Stimulated activated CD4-positive, alpha-beta T cell treated with anti-CD3 and anti-CD28 coated beads, Interleukin-1b, Interleukin-23, amount 100 ng/mL, for 48 hours (primary cell): ENCODE results near the gene ANKRD24.
A peak's percentile ranks its signal among the peaks of the same experiment; 100 is the strongest.
"Not testable (repeated sequence)": the region's sequence is repeated elsewhere in the genome, so short reads cannot be mapped to it uniquely, and the experiment has no call there.

Experiments used
- DNase-seq: peaks from one replicate; pipeline ENCODE4 v3.0.0-alpha.2; 2020

Gene ANKRD24

GRCh38 chr19:4182084-4182810, at the start of gene ANKRD24, which contains the start of gene SIRT6:
TSS of gene ANKRD24 (plus strand) at chr19:4182689. CDS start at chr19:4186426, 3,737 bp downstream.
TSS of gene SIRT6 (minus strand) at chr19:4182563. CDS start at chr19:4182539, 24 bp downstream.
- DNase-seq: peak; percentile 96

- no peak for DNase-seq
Measured at GRCh38 chr19:4134351-4134750, 48.1 kb upstream of the ANKRD24 start.

- not testable (repeated sequence) for DNase-seq
Measured at GRCh38 chr19:4135386-4135785, 47.1 kb upstream of the ANKRD24 start.

- DNase-seq: no peak
Measured at GRCh38 chr19:4136680-4137088, 45.8 kb upstream of the ANKRD24 start.

- DNase-seq: no peak
Measured at GRCh38 chr19:4138445-4138844, 44.0 kb upstream of the ANKRD24 start.

- DNase-seq: peak; percentile 88
Measured at GRCh38 chr19:4139614-4140236, 42.8 kb upstream of the ANKRD24 start.

- DNase-seq: peak; percentile 13
Measured at GRCh38 chr19:4140237-4140711, 42.2 kb upstream of the ANKRD24 start.

- DNase-seq: not testable (repeated sequence)
Measured at GRCh38 chr19:4142916-4143315, 39.6 kb upstream of the ANKRD24 start.

- no peak for DNase-seq
Measured at GRCh38 chr19:4144666-4145249, 37.7 kb upstream of the ANKRD24 start.

GRCh38 chr19:4149518-4150288, 32.8 kb upstream of the ANKRD24 start:
- no peak for DNase-seq

GRCh38 chr19:4151623-4152022, 30.9 kb upstream of the ANKRD24 start:
- DNase-seq: no peak

GRCh38 chr19:4152241-4152998, 30.1 kb upstream of the ANKRD24 start:
- no peak for DNase-seq

GRCh38 chr19:4154571-4155312, 27.7 kb upstream of the ANKRD24 start:
- no peak for DNase-seq

GRCh38 chr19:4157164-4157563, 25.3 kb upstream of the ANKRD24 start:
- DNase-seq: no peak

GRCh38 chr19:4157971-4158370, 24.5 kb upstream of the ANKRD24 start:
- not testable (repeated sequence) for DNase-seq

GRCh38 chr19:4161415-4162077, 20.9 kb upstream of the ANKRD24 start:
- DNase-seq: no peak

GRCh38 chr19:4164262-4164661, 18.2 kb upstream of the ANKRD24 start:
- no peak for DNase-seq

- DNase-seq: no peak
Measured at GRCh38 chr19:4171676-4172075, 10.8 kb upstream of the ANKRD24 start.

GRCh38 chr19:4172861-4173473, 9.5 kb upstream of the ANKRD24 start:
- DNase-seq: peak; percentile 46

GRCh38 chr19:4173479-4174212, 8.8 kb upstream of the ANKRD24 start:
- DNase-seq: no peak
